ENCODE data around the gene PROCA1.

The PROCA1 gene

DNA sequence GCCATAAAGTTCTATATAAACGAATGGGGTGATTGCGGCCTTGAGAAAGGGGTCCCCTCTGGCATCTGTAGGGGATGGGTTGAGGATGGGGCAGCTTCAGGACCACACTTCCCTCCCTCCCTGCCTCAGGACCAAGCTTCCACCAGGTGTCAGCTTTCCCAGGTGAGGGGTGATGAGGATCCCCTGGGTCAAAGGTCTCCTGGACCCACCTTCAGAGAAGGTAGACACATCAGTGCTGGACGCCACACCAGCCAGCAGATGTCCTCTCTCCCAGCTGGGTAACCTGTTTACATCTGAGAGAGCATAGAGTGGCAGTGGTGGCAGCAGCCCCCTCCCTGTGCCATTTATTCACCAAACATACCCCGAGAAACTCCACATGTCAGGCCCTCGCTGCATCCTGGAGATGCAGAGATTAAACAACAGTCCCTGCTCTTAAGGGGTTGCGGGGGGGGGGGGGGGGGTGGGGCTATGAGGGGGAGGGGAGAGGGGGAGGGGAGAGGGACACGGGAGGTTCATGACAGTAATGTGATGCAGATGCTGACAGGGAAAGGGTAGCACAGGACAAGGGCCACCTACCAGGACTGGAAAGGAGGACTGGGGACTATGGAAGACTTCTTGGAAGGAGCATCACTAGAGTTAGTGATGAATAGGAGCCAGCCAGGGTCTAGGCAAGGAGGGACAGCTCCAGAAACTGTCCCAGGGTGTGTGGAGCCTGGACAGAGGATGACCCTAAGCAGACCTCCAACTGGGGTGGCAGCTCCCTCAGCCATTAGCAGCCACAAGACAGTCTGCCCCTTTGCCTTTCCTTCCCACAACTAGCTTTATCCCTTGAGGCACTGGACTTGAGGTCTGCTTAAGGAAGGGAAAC, 5.0 kb downstream of the PROCA1 start:
- no peak for DNase-seq

DNA sequence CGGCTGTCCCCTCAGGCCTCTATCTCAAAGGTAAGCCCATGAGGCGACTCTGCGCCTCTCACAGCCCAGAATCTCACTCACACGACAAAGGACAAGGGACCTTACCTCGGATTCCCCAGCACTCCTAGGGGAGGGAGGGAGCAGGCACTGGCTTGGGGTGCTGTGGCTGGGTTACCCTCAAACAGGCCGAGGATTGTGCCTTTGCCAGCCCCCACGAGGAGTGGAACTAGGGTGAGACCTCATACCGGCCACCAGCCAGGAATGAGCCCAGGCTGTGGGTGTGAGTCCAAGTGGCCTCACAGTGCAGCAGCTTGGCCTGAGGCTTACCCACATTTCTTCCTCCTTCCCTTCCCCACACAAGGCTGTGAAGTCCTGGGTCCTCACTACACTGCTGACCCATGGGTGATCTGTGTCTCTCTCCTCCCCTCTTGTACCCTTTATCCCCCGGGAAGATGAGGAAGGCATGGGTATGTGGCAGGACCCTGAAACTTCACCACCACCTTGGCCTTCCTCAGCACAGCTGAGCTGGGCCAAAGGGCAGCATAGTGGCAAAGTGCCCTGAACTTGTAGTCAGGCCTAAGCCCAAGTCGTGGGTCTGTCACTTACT, 5.9 kb downstream of the PROCA1 start:
- no peak for DNase-seq

DNA sequence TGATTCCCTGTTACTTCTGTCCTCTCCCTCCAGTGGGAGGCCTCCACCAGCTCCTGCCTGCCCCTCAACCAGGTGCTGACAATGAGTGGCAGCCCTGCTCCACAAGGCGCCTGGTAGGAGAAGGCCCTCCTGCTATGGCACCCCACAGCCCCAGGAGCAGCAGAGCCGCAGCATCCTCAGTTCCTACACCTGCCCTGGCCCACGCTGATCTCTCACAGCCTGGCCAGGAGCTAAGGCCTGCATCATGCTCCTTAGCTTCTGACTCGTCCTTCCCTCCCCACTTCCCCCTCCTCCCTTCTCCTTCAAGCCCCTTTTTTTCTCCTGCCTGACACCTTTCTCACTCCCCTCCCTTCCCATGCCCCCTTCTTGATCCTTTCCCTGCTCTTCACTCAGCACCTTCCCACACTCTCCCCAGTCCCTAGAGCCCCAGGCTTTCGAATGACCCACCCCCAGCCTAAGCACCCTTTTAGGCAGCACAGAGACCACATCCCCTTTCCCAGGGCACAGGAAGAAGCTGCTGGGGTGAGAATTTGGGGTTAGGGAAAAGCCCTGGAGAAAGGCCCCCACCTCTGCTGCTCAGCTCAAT, 6.5 kb downstream of the PROCA1 start:
- DNase-seq: no peak

DNA sequence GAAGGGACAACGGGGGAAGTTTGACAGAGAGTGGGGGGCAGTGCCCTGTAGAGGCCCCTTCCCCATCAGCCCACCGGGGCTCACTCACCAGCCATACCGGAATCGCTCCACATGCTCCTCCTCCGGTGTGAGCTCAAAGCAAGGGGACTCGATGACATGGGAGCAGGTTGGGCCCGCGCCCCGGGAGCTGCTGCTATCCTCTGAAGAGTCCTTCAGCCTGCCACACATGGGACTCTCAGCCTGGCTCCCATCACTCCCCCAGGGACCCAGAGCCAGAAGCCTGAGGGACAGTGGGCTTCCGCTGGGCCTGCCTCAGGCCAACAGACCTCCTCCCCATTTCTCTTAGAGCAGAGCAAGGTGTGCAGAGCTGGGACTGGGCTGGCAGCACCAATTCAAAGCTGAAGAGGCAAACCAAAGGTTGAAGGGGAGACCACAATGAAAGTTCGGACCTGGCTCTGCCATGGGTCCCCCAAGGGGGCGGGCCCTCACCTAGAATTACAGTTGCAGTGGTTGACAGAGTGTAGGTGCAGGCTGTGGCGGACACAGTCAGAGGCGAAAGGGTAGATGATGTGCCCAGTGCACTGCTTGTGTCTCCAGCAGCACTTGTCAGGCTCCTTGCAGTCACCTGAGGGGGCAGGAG, 7.3 kb downstream of the PROCA1 start:
- no peak for DNase-seq

DNA sequence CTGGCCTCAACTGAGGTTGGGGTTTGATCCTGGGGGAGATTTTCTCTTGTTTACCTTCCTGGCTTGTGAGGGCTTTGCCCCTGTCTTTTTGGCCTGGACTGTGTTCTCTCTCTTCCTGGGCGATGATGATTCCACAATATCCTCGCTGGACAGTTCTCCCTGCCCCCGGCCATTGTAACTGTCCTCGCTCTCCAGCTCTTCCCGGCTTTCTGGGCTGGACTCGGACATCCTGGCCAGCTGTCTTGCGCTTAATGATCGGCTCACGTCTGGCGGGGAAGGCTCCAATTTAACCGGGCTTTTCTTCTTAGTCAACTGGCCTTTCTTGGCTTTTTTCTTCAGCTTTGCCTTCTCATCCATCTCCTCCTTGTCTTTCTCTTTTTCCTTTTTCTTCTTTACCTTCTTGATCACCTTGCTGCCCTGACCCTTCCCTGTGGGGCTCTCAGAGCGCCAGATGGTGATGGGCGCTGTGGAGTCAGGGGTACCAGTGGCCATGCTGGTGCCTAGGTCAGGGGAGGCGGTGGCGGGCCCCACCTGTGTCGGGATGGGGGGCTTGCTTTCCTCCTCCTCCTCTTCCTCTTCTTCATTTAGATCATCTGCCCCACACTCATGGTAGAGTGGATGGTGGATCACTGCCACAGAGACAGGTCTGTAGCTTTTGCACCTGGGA, 8.0 kb downstream of the PROCA1 start:
- DNase-seq: no peak

DNA sequence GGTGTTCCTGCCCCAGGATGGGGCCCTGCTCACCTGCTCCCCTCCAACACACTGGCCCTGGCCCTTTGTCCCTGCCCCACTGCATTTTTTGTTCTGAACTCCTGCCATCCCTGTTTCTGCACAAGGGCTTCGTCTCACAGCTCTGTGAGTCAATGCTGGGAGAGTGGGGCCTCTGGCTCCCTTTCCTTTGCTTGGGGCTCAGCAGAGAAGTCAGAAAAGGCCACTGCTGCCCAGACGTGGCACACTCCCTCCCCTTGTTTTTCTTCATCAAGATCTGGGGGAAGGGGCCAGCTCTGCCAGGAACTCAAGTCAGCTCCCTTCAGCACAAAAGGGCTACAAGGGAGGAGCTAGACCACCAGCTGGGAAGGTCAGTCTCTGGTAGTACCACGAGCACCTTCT, 8.9 kb downstream of the PROCA1 start:
- DNase-seq: no peak

DNA sequence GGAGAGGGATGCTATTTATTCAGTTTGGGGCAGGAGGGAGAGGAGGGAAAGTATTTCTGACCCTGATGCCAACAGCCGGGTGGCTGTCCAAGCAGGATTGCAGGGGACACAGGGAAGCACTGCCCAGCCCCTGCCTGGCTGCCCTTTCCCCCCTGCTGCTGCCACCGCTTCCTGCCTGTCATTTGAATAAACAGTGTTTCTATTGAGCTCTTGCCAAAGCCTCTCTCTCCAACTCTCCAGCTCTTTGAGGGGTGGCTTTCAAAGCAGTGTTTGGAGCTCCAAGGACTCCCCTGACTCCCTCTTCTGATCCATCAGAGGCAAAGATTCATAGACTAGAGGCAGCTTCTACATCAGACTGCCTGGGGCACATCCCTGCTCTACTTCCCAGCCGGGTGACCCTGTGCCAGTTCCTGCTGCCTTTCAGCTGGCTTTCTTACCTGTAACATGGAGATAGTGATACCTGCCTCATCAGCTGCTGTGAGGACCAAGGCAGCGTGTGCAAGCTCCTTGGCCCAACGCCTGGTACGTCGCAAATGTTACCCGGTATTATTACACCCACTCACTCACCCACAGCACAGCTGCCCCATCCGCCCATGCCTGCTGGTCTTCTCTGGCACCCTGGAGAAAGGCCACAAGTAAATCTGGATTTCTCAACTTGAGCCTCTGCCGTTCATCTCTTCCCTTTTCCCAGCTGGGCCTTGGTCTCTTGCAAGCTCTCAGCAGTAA, 9.5 kb downstream of the PROCA1 start:
- no peak for DNase-seq

DNA sequence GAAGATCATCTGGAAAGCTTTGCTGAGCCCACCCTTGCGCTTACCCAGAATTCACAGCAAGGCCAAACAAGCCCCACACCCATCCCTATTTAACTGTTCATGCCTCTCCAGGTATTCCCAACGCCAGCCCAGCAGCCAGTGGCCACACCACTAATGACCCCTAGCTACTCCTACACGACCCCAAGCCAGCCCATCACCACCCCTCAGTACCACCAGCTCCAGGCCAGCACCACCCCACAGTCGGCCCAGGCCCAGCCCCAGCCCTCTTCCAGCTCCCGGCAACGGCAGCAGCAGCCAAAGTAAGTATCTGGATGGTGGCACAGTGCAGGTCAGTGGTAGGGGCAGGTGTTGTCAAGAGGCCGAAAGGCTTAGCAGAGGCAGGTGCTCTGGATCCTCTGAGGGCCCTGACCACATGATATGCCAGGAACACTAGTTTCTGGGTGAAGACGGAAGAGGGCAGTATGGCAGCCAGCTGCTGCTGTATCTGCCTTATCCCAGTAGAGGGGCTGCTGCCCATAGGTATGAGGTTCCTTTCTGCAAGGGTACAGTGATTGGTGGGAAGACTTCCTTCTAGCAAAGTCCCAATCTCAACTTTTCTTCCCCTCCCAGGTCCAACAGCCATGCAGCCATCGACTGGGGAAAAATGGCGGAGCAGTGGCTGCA, 10.7 kb downstream of the PROCA1 start:
- DNase-seq: no peak

DNA sequence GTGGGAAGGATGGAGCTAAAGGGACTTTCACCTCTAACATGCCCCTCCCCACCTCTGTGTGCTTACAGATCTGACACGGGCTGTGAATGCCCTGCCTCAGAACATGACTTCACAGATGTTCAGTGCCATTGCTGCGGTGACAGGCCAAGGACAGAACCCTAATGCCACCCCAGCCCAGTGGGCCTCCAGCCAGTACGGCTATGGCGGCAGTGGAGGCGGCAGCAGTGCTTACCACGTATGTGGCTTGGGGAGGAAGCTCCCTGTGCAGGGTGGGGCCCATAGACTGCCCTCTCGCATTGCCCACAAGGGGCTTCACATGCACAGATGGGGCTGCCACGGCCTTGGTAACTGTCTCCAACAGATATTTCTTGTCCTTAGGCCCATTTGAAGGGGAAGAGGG, 11.4 kb downstream of the PROCA1 start:
- DNase-seq: no peak

DNA sequence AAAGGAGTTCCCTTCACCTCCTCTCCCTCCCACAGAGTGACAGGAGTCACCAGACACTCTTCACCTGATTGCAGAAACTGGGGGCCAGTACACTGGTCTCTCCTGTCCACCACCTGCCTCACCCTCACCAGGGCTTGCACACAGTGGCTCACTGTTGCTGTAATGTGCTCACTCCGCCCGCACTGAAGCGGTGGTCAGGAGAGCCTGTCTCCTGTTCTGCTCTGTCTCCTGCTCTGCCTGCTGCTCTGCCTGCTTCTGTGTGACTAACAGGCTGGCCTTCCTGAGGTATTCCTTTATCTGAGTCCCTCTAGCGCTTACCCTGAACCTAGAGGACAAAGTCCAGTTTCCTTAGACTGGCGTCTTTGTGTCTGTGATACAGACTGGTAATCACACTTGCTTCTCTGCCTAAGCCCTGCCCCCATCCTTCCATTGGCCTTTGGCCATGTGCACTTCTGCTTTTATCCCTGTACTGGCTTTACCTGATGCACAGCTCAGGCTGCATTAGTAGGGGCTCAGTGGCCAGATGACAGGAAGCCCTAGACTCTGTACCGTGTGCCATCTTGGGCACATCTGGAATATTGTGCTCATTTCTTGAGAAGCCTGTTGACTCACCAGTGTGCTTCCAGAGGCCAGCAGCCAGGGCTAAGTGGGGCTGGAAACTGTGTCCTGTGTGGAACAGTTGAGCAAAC, 13.3 kb downstream of the PROCA1 start:
- DNase-seq: no peak

DNA sequence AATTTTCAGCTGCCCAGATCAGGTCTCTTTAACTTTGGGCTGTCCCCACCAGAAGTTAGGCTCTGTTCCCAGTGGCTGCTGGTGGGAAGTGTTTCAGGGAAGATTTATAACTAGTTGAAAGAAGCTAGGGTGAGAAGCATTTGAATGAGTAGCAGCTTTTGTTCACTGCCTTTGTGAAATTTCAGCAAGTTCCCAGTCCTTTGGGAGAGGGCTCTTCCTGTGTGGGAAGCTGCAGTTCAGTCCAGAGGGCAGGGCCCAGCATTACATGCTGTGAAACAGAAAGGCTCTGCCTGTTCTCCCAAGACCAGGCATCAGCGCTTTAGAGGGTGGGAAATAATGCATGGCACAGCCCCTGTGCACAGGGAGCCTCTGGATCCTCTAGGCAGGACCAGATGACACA, 17.8 kb downstream of the PROCA1 start:
- no peak for DNase-seq

DNA sequence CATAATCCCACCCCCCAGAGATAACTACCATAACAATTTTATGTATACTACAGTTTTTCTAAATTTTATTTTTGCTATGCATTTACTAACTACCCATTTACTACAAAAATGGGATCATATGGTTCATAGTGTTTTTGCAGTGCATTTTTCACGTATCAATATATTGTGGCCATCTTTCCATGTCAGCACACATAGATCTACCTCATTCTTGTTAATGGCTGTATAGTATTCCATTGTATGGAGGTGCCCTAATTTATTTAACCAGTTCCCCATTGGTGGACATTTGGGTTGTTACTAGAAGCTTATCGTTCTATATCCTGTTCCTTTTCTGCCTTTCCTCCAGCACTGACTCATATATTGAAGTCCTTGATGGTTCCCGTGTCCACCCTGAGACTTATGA, 22.7 kb downstream of the PROCA1 start:
- no peak for DNase-seq

DNA sequence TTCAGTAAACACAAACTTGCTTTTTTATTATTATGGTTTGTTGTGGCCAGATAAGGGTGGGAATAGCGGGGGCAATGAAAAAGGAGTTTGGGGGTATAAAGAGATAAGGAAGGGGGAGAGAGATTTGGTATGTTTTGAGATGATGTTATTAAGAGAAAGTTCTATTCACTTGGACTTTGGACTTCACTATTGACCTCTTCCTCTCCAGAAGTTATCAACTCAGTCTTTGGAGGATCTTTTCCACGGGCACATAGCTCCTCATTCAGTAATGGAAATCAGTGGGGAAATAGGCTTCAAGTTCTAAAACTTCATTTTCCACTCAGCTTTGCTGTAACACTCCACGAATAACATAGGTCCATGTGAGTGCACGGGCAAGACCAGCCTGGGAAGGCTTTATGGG, 23.2 kb downstream of the PROCA1 start:
- DNase-seq: no peak

DNA sequence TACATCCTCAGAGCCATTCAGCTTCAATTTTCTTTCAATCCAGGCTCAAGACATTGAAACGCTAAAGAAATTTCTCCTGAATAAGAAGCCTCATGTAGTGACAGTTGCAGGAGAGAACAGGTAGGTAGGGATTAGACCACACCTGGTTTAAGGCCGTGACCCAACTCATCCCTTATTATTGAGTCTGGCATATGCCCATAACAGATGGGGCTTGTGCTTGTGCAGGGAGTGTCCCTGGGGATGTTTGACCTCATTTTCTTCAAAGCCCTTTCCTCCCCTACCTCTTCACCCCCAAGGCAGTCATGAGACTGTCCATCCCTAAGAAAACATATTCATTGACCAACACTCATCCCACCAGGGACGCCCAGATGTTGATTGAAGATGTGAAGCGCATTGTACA, 25.4 kb downstream of the PROCA1 start:
- no peak for DNase-seq

DNA sequence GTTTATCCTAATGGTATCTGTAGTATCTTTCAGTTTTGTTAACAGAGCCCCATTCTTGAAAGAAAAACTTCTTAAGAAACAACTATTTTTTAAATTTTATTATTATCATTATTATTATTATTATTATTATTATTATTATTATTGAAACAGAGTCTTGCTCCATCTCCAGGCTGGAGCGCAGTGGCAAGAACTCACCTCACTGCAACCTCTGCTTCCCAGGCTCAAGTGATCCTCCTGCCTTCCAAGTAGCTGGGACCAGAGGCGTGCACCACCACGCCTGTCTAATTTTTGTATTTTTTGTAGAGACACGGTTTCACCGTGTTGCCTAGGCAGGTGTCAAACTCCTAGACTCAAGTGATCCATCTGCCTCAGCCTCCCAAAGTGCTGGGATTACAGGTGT, 26.3 kb downstream of the PROCA1 start:
- no peak for DNase-seq

DNA sequence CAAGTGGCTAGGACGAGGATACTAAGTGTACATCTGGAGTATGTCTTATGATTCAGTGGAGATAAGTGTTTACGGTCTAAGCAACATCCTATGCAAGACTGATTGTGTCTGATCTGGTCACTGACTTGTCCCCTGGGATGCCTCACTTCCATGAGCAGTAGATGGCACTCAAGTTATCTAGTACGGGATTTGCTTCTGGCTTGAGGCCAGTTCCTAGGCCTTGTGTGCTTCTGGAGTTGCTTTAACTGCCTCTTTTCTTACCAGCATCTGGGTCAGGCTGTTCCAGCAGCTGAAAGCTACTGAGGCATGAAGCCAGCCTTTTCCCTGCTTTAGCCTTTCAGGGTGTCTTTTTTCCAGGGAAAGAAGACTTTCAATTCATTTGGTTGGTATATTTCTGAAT, 26.7 kb downstream of the PROCA1 start:
- no peak for DNase-seq

DNA sequence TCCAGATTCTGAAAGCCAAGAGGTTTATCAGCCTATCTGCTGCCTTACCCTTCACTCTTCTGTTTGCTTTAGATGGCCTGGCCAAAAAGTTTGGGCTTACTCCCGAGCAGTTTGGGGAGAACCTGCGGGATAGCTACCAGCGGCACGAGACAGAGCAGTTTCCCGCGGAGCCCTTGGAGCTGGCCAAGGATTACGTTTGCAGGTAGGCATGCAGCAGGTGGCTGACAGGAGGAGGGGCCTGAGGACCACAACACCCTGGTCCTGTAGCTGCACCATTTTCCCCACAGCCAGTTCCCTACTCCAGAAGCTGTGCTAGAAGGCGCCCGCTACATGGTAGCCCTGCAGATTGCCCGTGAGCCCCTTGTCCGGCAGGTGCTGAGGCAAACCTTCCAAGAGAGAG, 29.0 kb downstream of the PROCA1 start:
- no peak for DNase-seq

DNA sequence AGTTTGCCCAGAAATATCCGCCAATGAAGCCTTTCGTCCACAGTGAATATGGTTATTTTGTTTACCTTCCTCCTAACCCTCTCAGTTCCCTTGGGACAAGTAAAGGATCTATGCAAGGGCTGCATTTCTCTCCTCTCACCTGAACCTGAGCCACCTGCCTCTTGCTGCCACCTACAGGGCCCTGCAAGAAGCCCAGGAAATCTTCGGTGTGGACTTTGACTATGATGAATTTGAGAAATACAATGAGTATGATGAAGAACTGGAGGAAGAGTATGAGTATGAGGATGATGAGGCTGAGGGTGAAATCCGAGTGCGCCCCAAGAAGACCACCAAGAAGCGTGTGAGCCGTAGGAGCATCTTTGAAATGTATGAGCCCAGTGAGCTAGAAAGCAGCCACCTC, 35.7 kb downstream of the PROCA1 start:
- no peak for DNase-seq

DNA sequence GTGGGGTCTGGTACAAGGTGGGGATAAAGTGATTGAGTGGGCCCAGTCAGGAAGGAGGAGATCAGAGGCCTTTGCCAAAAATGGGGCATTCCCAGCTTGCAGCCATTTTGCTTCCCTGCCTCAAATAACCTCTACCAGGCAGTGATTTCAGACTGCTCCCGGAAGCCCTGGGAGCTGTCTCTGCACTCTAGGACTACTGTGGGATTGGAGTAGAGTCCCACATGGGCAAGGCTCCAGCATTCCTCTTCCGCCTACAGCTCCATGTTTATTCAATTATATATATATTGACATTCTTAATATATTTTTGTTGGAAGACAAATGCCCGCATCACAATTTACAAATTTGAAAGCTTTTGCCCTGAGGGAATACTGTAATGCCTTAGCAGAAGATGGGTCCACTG, 36.2 kb downstream of the PROCA1 start:
- no peak for DNase-seq

DNA sequence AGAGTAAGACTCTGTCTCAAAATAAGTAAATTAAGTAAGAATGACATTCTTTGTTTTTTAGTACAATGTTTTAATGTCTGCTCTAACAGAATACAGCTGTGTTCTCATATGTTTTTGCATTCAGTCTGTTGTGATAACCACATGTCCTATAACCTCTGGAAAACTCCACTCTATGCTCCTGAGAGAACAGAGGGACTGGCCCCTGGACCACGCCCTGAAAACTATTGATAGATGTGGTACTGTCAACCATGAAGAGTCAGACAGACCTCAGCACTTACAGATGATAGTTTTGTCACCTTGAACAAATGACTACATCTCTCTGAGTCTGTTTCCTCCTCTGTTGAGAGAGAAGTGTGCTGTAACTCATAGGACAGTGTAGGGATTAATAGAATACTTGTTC, 41.8 kb downstream of the PROCA1 start:
- DNase-seq: no peak

DNA sequence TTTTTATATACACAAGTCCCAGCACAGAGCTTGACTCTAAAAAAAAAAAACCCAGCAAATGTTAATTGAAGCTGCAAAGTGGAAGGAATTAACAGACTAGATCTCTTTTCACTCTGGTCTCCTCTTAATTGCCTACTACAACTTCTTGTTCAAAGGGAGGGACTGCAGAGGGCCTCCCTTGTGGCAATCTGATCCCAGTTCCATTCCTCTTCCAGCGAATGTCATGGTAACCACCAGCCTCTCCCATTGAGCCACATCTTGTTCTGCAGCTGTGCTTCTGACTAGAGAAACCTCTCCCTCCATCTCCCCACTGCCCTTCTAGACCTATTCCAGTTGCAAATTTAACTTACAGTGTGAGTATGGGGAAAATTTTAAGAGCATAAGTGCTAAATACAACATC, 43.8 kb downstream of the PROCA1 start:
- no peak for DNase-seq

DNA sequence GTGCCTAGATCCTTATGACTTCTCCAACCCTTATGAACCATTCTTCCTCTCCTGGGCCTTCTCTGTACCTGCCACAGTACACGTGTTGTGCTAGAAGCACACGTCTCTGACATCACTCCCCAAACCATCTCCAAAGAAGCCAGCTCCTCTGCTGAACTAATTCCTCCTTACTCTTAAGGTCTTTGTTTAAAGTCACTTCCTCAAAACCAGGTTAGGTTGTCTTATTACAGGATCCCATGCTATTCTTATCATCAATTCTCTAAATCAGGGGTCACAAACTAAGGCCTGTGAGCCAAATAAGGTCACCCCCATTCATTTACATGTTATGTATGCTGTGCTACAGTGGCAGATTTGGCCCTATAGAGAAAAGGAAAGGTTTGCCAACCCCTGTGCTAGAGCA, 45.7 kb downstream of the PROCA1 start:
- DNase-seq: no peak

Data from stimulated activated naive CD4-positive, alpha-beta T cell treated with Interleukin-2 at 50 U/mL for 16 hours (primary cell).